Measurements from ENCODE around the gene TENM4.

DNA sequence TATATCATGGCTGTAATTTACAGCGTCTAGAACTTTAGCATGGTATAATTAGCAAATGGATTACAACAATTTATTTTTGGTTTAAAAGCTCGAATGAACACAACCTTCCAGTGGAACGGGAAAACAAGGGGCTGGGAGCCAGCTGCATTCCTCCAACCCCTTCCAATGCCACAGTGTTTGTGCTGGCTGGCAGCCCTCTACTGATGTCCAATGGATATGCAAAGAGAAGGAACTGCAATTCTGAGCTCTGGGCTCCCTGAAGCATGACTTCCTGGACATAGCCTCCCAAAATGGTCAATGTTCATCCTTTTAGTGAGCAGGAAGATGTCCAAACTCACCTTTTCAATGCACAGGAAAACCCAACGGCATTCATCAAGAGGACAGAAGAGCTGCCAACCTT, 288.3 kb downstream of the TENM4 start:
- TF ChIP-seq, protein P1, sequence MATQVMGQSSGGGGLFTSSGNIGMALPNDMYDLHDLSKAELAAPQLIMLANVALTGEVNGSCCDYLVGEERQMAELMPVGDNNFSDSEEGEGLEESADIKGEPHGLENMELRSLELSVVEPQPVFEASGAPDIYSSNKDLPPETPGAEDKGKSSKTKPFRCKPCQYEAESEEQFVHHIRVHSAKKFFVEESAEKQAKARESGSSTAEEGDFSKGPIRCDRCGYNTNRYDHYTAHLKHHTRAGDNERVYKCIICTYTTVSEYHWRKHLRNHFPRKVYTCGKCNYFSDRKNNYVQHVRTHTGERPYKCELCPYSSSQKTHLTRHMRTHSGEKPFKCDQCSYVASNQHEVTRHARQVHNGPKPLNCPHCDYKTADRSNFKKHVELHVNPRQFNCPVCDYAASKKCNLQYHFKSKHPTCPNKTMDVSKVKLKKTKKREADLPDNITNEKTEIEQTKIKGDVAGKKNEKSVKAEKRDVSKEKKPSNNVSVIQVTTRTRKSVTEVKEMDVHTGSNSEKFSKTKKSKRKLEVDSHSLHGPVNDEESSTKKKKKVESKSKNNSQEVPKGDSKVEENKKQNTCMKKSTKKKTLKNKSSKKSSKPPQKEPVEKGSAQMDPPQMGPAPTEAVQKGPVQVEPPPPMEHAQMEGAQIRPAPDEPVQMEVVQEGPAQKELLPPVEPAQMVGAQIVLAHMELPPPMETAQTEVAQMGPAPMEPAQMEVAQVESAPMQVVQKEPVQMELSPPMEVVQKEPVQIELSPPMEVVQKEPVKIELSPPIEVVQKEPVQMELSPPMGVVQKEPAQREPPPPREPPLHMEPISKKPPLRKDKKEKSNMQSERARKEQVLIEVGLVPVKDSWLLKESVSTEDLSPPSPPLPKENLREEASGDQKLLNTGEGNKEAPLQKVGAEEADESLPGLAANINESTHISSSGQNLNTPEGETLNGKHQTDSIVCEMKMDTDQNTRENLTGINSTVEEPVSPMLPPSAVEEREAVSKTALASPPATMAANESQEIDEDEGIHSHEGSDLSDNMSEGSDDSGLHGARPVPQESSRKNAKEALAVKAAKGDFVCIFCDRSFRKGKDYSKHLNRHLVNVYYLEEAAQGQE (IDR thresholded peaks at IDR 0.05; ENCODE audit: insufficient read depth in 1 of 2, low read depth in 2 of 2, low read length in 2 of 2): no peak
- TF ChIP-seq SIN3A (IDR thresholded peaks at IDR 0.05; ENCODE audit: borderline replicate concordance, insufficient read depth, low read length) (no peak), POLR2AphosphoS5 (IDR thresholded peaks at IDR 0.05; ENCODE audit: low read depth, low read length) (no peak)
